Measurements from ENCODE around the gene CDK1. TPM values are rescaled to one million over a fixed set of nuclear protein-coding genes. Genes with fewer than 3 reads are reported as not detected.

CDK1 gene
- total RNA-seq, 1 experiment from 2014 or later = 199 TPM

GRCh38 chr10:60769406-60769805 is 8.9 kb upstream of the CDK1 start:
- peaks cover 10% of the 10 kb centered on the region for H3K9me3 Mint-ChIP-seq (ENCODE audit: unreplicated experiment)
- H3K4me3 ChIP-seq (ENCODE audit: low read depth, low read length) = no peak overlapping the region
- peak overlapping the region; percentile 7 for H3K4me3 Mint-ChIP-seq (ENCODE audit: unreplicated experiment)
- no TSS peak for BruUV-seq (replicated peaks)
- H3K36me3 Mint-ChIP-seq (ENCODE audit: insufficient read depth, unreplicated experiment) = no peaks in the 10 kb centered on the region
- no peaks in the 10 kb centered on the region for H3K36me3 ChIP-seq (ENCODE audit: control insufficient read depth, insufficient read depth, low read length)
- intact Hi-C loops (cut with micrococcal nuclease; ENCODE audit: unreplicated experiment) = loop anchor here (1.0 to 2.0 kb wide), 4 partner anchors 36 to 323 kb away; no protein-coding TSS in a partner anchor
- peaks cover 10% of the 10 kb centered on the region for H3K4me1 Mint-ChIP-seq (ENCODE audit: low read depth, unreplicated experiment)
- H3K27me3 Mint-ChIP-seq (ENCODE audit: insufficient read depth, unreplicated experiment) = no peaks in the 10 kb centered on the region
- peaks cover 10% of the 10 kb centered on the region for H3K4me1 ChIP-seq
- no peak overlapping the region for H3K27ac Mint-ChIP-seq (ENCODE audit: unreplicated experiment)
- H3K27me3 ChIP-seq (replicated peaks; ENCODE audit: control insufficient read depth, insufficient read depth, low read length) = no peaks in the 10 kb centered on the region
- TF ChIP-seq CTCF (IDR thresholded peaks at IDR 0.05; ENCODE audit: insufficient read depth in 1 of 2, low read depth in 1 of 2, low read length in 1 of 2, severe bottlenecking in 1 of 2, unreplicated experiment in 1 of 2) = peak in 1 of 2 experiments; percentile 2
- DNase-seq = no peak
- ChIA-PET CTCF (interaction anchor here (0.5 to 3.1 kb wide), 7 partner anchors 9 to 324 kb away, joined by 3 to 17 read pairs (median 3); partner anchors contain the start of gene CDK1), POLR2A (interaction anchor here (0.6 to 1.1 kb wide), 2 partner anchors 9 to 12 kb away, joined by 4 to 5 read pairs; partner anchors contain the start of gene CDK1)
- no peaks in the 10 kb centered on the region for H3K9me3 ChIP-seq

GRCh38 chr10:60777696-60778213 is 523 bp upstream of the CDK1 start:
- peak overlapping the region; percentile 96 for H3K27ac Mint-ChIP-seq (ENCODE audit: unreplicated experiment)
- H3K4me3 Mint-ChIP-seq (ENCODE audit: unreplicated experiment) = peak overlapping the region; percentile 92
- TF ChIP-seq CTCF (IDR thresholded peaks at IDR 0.05; ENCODE audit: insufficient read depth in 1 of 2, low read depth in 1 of 2, low read length in 1 of 2, severe bottlenecking in 1 of 2, unreplicated experiment in 1 of 2) = no peak
- DNase-seq = no peak
- ChIA-PET CTCF (interaction anchor here (0.6 to 1.8 kb wide), 5 partner anchors 8 to 663 kb away, joined by 3 to 8 read pairs (median 3); no protein-coding TSS in a partner anchor), POLR2A (interaction anchor here (0.6 to 1.9 kb wide), 21 partner anchors 8 to 1831 kb away, joined by 3 to 9 read pairs (median 4); no protein-coding TSS in a partner anchor)
- H3K9me3 Mint-ChIP-seq (ENCODE audit: unreplicated experiment) = no peaks in the 10 kb centered on the region
- H3K27me3 Mint-ChIP-seq (ENCODE audit: insufficient read depth, unreplicated experiment) = no peaks in the 10 kb centered on the region
- BruUV-seq (replicated peaks) = TSS peak; percentile 94
- no peaks in the 10 kb centered on the region for H3K27me3 ChIP-seq (replicated peaks; ENCODE audit: control insufficient read depth, insufficient read depth, low read length)
- intact Hi-C loops (cut with micrococcal nuclease; ENCODE audit: unreplicated experiment) = loop anchor here (1.0 to 10.0 kb wide), 3 partner anchors 20 to 543 kb away; no protein-coding TSS in a partner anchor
- peak overlapping the region; percentile 42 for H3K4me3 ChIP-seq (ENCODE audit: low read depth, low read length)
- peaks cover 24% of the 10 kb centered on the region for H3K4me1 Mint-ChIP-seq (ENCODE audit: low read depth, unreplicated experiment)
- H3K4me1 ChIP-seq = peaks cover 22% of the 10 kb centered on the region
- no peaks in the 10 kb centered on the region for H3K36me3 ChIP-seq (ENCODE audit: control insufficient read depth, insufficient read depth, low read length)
- peaks cover 46% of the 10 kb centered on the region for H3K36me3 Mint-ChIP-seq (ENCODE audit: insufficient read depth, unreplicated experiment)
- H3K9me3 ChIP-seq = no peaks in the 10 kb centered on the region

- peaks cover 24% of the 10 kb centered on the region for H3K4me1 Mint-ChIP-seq (ENCODE audit: low read depth, unreplicated experiment)
- BruUV-seq (replicated peaks) = TSS peak; percentile 22
- DNase-seq = no peak
These were observed 906 bp downstream of the CDK1 start for GRCh38 chr10:60778971-60779796.

More at GRCh38 chr10:60778971-60779796, 906 bp downstream of the CDK1 start:
- Mint-ChIP-seq H3K4me3 (ENCODE audit: unreplicated experiment) (peak overlapping the region; percentile 92), H3K27me3 (ENCODE audit: insufficient read depth, unreplicated experiment) (no peaks in the 10 kb centered on the region), H3K9me3 (ENCODE audit: unreplicated experiment) (no peaks in the 10 kb centered on the region), H3K27ac (ENCODE audit: unreplicated experiment) (peak overlapping the region; percentile 96), H3K36me3 (ENCODE audit: insufficient read depth, unreplicated experiment) (peaks cover 60% of the 10 kb centered on the region)
- no peaks in the 10 kb centered on the region for H3K9me3 ChIP-seq
- CTCF ChIA-PET = interaction anchor here (1.2 to 1.8 kb wide), 3 partner anchors 10 to 45 kb away, joined by 3 to 8 read pairs (median 5); no protein-coding TSS in a partner anchor
- no peaks in the 10 kb centered on the region for H3K27me3 ChIP-seq (replicated peaks; ENCODE audit: control insufficient read depth, insufficient read depth, low read length)
- H3K4me3 ChIP-seq (ENCODE audit: low read depth, low read length) = peak overlapping the region; percentile 92
- H3K36me3 ChIP-seq (ENCODE audit: control insufficient read depth, insufficient read depth, low read length) = 0 out of 2 replicates have a peak, but pooled peaks cover 1% of the 10 kb centered on the region
- no peak for TF ChIP-seq CTCF (IDR thresholded peaks at IDR 0.05; ENCODE audit: insufficient read depth in 1 of 2, low read depth in 1 of 2, low read length in 1 of 2, severe bottlenecking in 1 of 2, unreplicated experiment in 1 of 2)
- POLR2A ChIA-PET = interaction anchor here (0.5 to 1.9 kb wide), 13 partner anchors 16 to 1124 kb away, joined by 3 to 9 read pairs (median 4); no protein-coding TSS in a partner anchor
- intact Hi-C loops (cut with micrococcal nuclease; ENCODE audit: unreplicated experiment) = loop anchor here (1.0 to 10.0 kb wide), 3 partner anchors 22 to 544 kb away; no protein-coding TSS in a partner anchor
- peaks cover 22% of the 10 kb centered on the region for H3K4me1 ChIP-seq
